ENCODE measurements around the gene MNT.

DNA sequence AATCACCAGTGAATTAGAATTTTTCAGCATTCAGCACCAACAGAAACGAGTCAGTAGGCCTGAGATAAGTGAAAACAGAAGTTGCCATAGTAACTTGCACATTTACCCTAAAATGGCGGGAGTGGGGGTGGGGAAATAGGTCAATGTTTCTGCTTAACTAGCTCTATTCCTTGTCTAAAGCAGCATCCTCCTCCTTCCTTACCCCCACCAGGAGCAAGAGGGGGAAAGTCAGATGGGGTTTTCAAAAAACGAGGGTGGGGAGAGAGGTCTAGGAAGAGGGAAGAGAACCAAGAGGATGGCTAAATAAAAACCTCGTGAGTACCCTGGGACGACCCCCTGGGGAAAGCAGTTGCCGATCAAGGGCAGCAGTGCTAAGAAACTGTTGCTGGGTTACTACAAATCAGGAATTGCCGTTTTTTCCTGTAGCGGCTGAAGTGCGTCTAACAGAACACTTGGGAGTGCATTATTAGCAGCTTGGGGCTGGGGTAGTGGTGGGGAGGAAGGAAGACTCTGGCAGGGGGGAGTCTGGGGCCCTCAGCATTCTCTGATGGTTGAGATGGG, 34.4 kb upstream of the MNT start:
- TF ChIP-seq, protein P1, sequence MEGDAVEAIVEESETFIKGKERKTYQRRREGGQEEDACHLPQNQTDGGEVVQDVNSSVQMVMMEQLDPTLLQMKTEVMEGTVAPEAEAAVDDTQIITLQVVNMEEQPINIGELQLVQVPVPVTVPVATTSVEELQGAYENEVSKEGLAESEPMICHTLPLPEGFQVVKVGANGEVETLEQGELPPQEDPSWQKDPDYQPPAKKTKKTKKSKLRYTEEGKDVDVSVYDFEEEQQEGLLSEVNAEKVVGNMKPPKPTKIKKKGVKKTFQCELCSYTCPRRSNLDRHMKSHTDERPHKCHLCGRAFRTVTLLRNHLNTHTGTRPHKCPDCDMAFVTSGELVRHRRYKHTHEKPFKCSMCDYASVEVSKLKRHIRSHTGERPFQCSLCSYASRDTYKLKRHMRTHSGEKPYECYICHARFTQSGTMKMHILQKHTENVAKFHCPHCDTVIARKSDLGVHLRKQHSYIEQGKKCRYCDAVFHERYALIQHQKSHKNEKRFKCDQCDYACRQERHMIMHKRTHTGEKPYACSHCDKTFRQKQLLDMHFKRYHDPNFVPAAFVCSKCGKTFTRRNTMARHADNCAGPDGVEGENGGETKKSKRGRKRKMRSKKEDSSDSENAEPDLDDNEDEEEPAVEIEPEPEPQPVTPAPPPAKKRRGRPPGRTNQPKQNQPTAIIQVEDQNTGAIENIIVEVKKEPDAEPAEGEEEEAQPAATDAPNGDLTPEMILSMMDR (IDR thresholded peaks at IDR 0.05) = no peak
- TF ChIP-seq EP300 (IDR thresholded peaks at IDR 0.05) = no peak
- no peak for TF ChIP-seq POLR2A (IDR thresholded peaks at IDR 0.05)
